H1 (cell line): ENCODE measurements around the gene FAM193A. TPM values are rescaled to one million over a fixed set of nuclear protein-coding genes. Genes with fewer than 3 reads are reported as not detected.

Source experiments
- CTCF ChIA-PET: fragments of 300-600 bp; sonication (Branson Sonifier 250); formaldehyde crosslinking; loops from one replicate; lab custom pipeline; 2021; ENCODE audit not compliant: partially characterized antibody; lab: Charles Lee
- POLR2A ChIA-PET: fragments of 300-600 bp; sonication (Branson Sonifier 250); formaldehyde crosslinking; loops from one replicate; lab custom pipeline; 2021; ENCODE audit warnings: inconsistent platforms; ENCODE audit not compliant: partially characterized antibody; lab: Charles Lee
- DNase-seq, 2 experiments: peaks; one replicate each; pipeline versions ENCODE4 v3.0.0 to v3.0.0-alpha.2; 2010 to 2022; ENCODE audit warnings: low spot score in 2 of 2, low read depth in 1 of 2, mixed read lengths in 1 of 2
- FAIRE-seq: peaks from 2 replicates; lab custom pipeline; 2011; peaks lifted over from hg19 to GRCh38; lab: Jason Lieb, UNC
- H2AFZ ChIP-seq: 2 replicates; pipeline ENCODE4 v1.8.1; 2012; ENCODE audit warnings: low read length, inconsistent platforms
- H2AK5ac ChIP-seq: 2 replicates; pipeline ENCODE4 v1.6.1; 2013; ENCODE audit warnings: low read depth, low read length
- H2BK120ac ChIP-seq: replicated peaks from 2 replicates; pipeline ENCODE3; 2013; ENCODE audit warnings: low read depth, low read length, inconsistent platforms
- H2BK12ac ChIP-seq: 2 replicates; pipeline ENCODE4 v1.6.1; 2013; ENCODE audit warnings: low read depth, low read length
- H2BK15ac ChIP-seq: 2 replicates; pipeline ENCODE4 v1.6.1; 2013; ENCODE audit warnings: low read length
- H2BK20ac ChIP-seq: 2 replicates; pipeline ENCODE4 v1.6.1; 2013; ENCODE audit warnings: low read length
- H2BK5ac ChIP-seq: 2 replicates; pipeline ENCODE4 v1.6.1; 2013; ENCODE audit warnings: low read depth, low read length
- H3K14ac ChIP-seq: 2 replicates; pipeline ENCODE4 v1.6.1; 2013; ENCODE audit warnings: inconsistent platforms; ENCODE audit not compliant: insufficient read length
- H3K18ac ChIP-seq: 2 replicates; pipeline ENCODE4 v1.6.1; 2013; ENCODE audit warnings: low read length; ENCODE audit errors: extremely low read depth
- H3K23ac ChIP-seq: 2 replicates; pipeline ENCODE4 v1.6.1; 2013; ENCODE audit warnings: inconsistent platforms; ENCODE audit not compliant: insufficient read length
- H3K23me2 ChIP-seq: 2 replicates; pipeline ENCODE4 v1.6.1; 2013; ENCODE audit warnings: low read depth, low read length
- H3K27ac ChIP-seq: 2 replicates; pipeline ENCODE4 v1.6.1; 2011; ENCODE audit warnings: low read depth, low read length, inconsistent platforms
- H3K27me3 ChIP-seq, 4 experiments: replicated peaks in 1 of 4; 1 replicate in 1 of 4; 2 replicates in 3 of 4; pipeline versions ENCODE4 v1.6.1 to v1.8.1; 2011 to 2013; ENCODE audit warnings: low read length in 3 of 4, mild to moderate bottlenecking in 3 of 4, inconsistent platforms in 2 of 4, mixed read lengths in 2 of 4, moderate library complexity in 1 of 4; ENCODE audit not compliant: control insufficient read depth in 3 of 4, insufficient read depth in 3 of 4; ENCODE audit errors: extremely low read depth in 1 of 4
- H3K36me3 ChIP-seq, 4 experiments: 2 replicates each; pipeline versions ENCODE4 v1.6.1 to v1.8.1; 2011 to 2013; ENCODE audit warnings: mild to moderate bottlenecking in 4 of 4, low read length in 3 of 4, moderate library complexity in 2 of 4, control low read depth in 1 of 4, inconsistent platforms in 1 of 4; ENCODE audit not compliant: insufficient read depth in 4 of 4, control insufficient read depth in 2 of 4
- H3K4ac ChIP-seq: replicated peaks from 2 replicates; pipeline ENCODE3; 2013; ENCODE audit warnings: low read length, low read depth, mixed read lengths, inconsistent platforms; ENCODE audit not compliant: insufficient read length
- H3K4me1 ChIP-seq, 4 experiments: replicated peaks in 1 of 4; 1 replicate in 1 of 4; 2 replicates in 3 of 4; pipeline versions ENCODE4 v1.6.1 to v1.8.1; 2011 to 2013; ENCODE audit warnings: low read length in 3 of 4, inconsistent platforms in 2 of 4, mixed read lengths in 1 of 4; ENCODE audit not compliant: insufficient read depth in 4 of 4, control insufficient read depth in 3 of 4
- H3K4me2 ChIP-seq, 2 experiments: 2 replicates each; pipeline versions ENCODE4 v1.6.1 to v1.8.1; 2011 to 2013; ENCODE audit warnings: low read depth in 2 of 2, low read length in 2 of 2, control low read depth in 1 of 2, inconsistent platforms in 1 of 2, mild to moderate bottlenecking in 1 of 2; ENCODE audit not compliant: insufficient read depth in 1 of 2
- H3K4me3 ChIP-seq, 4 experiments: fragments of 200-600, 300-600 bp in 1 of 4; sonication (generic), shearing (Covaris generic), sonication (Bioruptor Twin) in 1 of 4; 2 replicates each; pipeline versions ENCODE4 v1.5.1 to v1.8.1; 2011 to 2016; ENCODE audit warnings: low read length in 4 of 4, low read depth in 3 of 4, control low read depth in 2 of 4, inconsistent platforms in 2 of 4, mild to moderate bottlenecking in 2 of 4, mixed read lengths in 1 of 4, moderate library complexity in 1 of 4; ENCODE audit not compliant: insufficient read depth in 2 of 4; ENCODE audit errors: extremely low read depth in 1 of 4
- H3K56ac ChIP-seq: replicated peaks from 2 replicates; pipeline ENCODE3; 2013; ENCODE audit warnings: low read depth, mild to moderate bottlenecking, mixed read lengths, low read length, inconsistent platforms; ENCODE audit not compliant: insufficient read length
- H3K79me1 ChIP-seq: 2 replicates; pipeline ENCODE4 v1.6.1; 2013; ENCODE audit warnings: low read depth, low read length, control low read depth
- H3K79me2 ChIP-seq, 2 experiments: 2 replicates each; pipeline versions ENCODE4 v1.6.1 to v1.8.1; 2012 to 2013; ENCODE audit warnings: low read length in 2 of 2, mild to moderate bottlenecking in 2 of 2, inconsistent platforms in 1 of 2; ENCODE audit not compliant: insufficient read depth in 2 of 2, control insufficient read depth in 1 of 2
- H3K9ac ChIP-seq, 4 experiments: replicated peaks in 1 of 4; 1 replicate in 1 of 4; 2 replicates in 3 of 4; pipeline versions ENCODE4 v1.6.1 to v1.8.1; 2011 to 2013; ENCODE audit warnings: low read depth in 3 of 4, low read length in 3 of 4, control low read depth in 2 of 4, mild to moderate bottlenecking in 2 of 4, moderate library complexity in 2 of 4, inconsistent platforms in 1 of 4; ENCODE audit errors: extremely low read depth in 1 of 4
- H3K9me3 ChIP-seq, 2 experiments: 2 replicates each; pipeline versions ENCODE4 v1.6.1 to v1.8.1; 2012 to 2013; ENCODE audit warnings: mild to moderate bottlenecking in 2 of 2, moderate library complexity in 2 of 2, control low read depth in 1 of 2, inconsistent platforms in 1 of 2, low read depth in 1 of 2, low read length in 1 of 2, mixed read lengths in 1 of 2; ENCODE audit not compliant: insufficient read depth in 2 of 2
- H4K20me1 ChIP-seq, 2 experiments: replicated peaks in 1 of 2; 2 replicates each; pipeline versions ENCODE3 to v1.8.1; 2011 to 2013; ENCODE audit warnings: inconsistent platforms in 2 of 2, low read length in 2 of 2, mild to moderate bottlenecking in 1 of 2; ENCODE audit not compliant: insufficient read depth in 2 of 2, control insufficient read depth in 1 of 2
- H4K5ac ChIP-seq: 2 replicates; pipeline ENCODE4 v1.6.1; 2013; ENCODE audit warnings: low read length, low read depth, mixed read lengths, inconsistent platforms; ENCODE audit not compliant: insufficient read length
- H4K8ac ChIP-seq: 2 replicates; pipeline ENCODE4 v1.8.0; 2013; ENCODE audit warnings: mild to moderate bottlenecking, moderate library complexity, low read length, inconsistent platforms; ENCODE audit not compliant: insufficient read depth; ENCODE audit errors: extremely low read depth
- H4K91ac ChIP-seq: replicated peaks from 2 replicates; pipeline ENCODE3; 2013; ENCODE audit warnings: low read length, mixed read lengths, inconsistent platforms; ENCODE audit not compliant: insufficient read length
- CEBPB ChIP-seq: IDR thresholded peaks from 2 replicates; pipeline ENCODE4 v1.6.1; 2012; ENCODE audit warnings: low read depth, low read length
- PHF8 ChIP-seq: fragments of 200-600 bp; sonication (generic); conservative IDR thresholded peaks from 2 replicates; pipeline ENCODE4 v1.7.1; 2012; ENCODE audit warnings: low read depth, mild to moderate bottlenecking, inconsistent platforms, low read length, moderate library complexity
- RNF2 ChIP-seq: fragments of 200-900, 300-1000 bp; sonication (generic); IDR thresholded peaks from 2 replicates; pipeline ENCODE4 v1.7.1; 2016; ENCODE audit warnings: borderline replicate concordance, low read depth, mild to moderate bottlenecking, antibody characterized with exemption, low read length; ENCODE audit not compliant: poor library complexity, severe bottlenecking; ENCODE audit errors: missing control alignments
- WGBS, 2 experiments: shearing (Covaris generic) in 1 of 2; methylation state at CpG; one replicate each; pipeline versions ENCODE4 v1.1.6 to v1.1.7; 2013 to 2015; ENCODE audit warnings: low lambda C conversion rate in 2 of 2, mixed read lengths in 2 of 2, inconsistent platforms in 1 of 2, low coverage in 1 of 2, missing lambda C conversion rate in 1 of 2; ENCODE audit not compliant: insufficient replicate concordance in 2 of 2, insufficient coverage in 1 of 2, insufficient read length in 1 of 2; ENCODE audit errors: extremely low coverage in 1 of 2, missing lambda C conversion rate in 1 of 2; 5-methylcytosine and 5-hydroxymethylcytosine counted together
- polyA plus RNA-seq, 7 experiments: library from polyadenylated mRNA; depleted of rRNA in 3 of 7; stranded (reverse) in 5 of 7; unstranded in 2 of 7; fragments of >200 nt in 5 of 7; fragments of 200-250 nt in 2 of 7; gene quantifications; 1 replicate in 5 of 7; 2 replicates in 1 of 7; 4 replicates in 1 of 7; pipeline versions ENCODE4 v1.2.1 to v1.2.3, GENCODE V29; 2011 to 2013; ENCODE audit warnings: missing spikeins in 2 of 7, mixed read lengths in 2 of 7
- total RNA-seq: library from RNA; stranded (reverse); fragmentation: NEBNext Ultra II Directional; extraction: Animal tissue kit (Norgen Biotek cat#: 25700); gene quantifications from 2 replicates; pipeline ENCODE4 v1.2.1, GENCODE V29; 2021
- TF ChIP-seq, protein P1 (sequence below): IDR thresholded peaks from 2 replicates; pipeline ENCODE4 v1.6.1; 2011; ENCODE audit warnings: low read length, improper control_type of control experiment

The FAM193A gene
- total and polyA plus RNA-seq, 2 of the 8 experiments (the other 6 are each of a cell fraction or from before 2014, with no cell fraction given): 8.7 to 26.2 TPM

DNA sequence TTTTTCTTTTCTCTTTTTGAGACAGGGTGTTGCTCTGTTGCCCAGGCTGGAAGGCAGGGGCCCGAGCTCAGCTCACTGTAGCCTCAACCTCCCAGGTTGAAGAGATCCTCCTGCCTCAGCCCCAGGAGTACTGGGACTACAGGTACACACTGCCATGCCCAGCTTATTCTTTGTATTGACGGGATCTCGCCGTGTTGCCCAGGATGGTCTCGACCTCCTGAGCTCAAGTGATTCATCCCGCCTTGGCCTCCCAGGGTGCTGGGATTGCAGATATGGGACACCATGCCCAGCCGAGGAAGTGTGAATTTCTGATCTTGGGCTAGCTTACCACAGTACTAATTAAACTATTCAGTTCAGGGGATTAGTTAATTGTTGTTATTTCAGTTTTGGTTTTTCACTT lies 28.6 kb upstream of the FAM193A start:
- H2BK15ac ChIP-seq: no peak overlapping the region
- H3K79me2 ChIP-seq: peaks cover 2 to 20% of the 10 kb centered on the region in 2 experiments; a peak in 3 of 4 replicates
- ChIA-PET CTCF (interaction anchor here (0.6 to 1.5 kb wide), 5 partner anchors 8 to 810 kb away, joined by 3 to 7 read pairs (median 3); no protein-coding TSS in a partner anchor), POLR2A (interaction anchor here (0.6 to 1.9 kb wide), 4 partner anchors 9 to 276 kb away, joined by 3 to 6 read pairs (median 3); no protein-coding TSS in a partner anchor)
- no peak overlapping the region for H4K91ac ChIP-seq
- H3K23ac ChIP-seq: no peak overlapping the region
- H4K8ac ChIP-seq: no peak overlapping the region
- no peak overlapping the region for H2BK5ac ChIP-seq
- H3K27ac ChIP-seq: no peak overlapping the region
- no peaks in the 10 kb centered on the region for H3K27me3 ChIP-seq
- H3K4me1 ChIP-seq: no peaks in the 10 kb centered on the region
- H2BK20ac ChIP-seq: no peak overlapping the region
- DNase-seq (no peak), FAIRE-seq (no peak)
- H2BK120ac ChIP-seq: no peak overlapping the region
- no peak overlapping the region for H2BK12ac ChIP-seq
- no peaks in the 10 kb centered on the region; the same call in 1 of the 2 replicates for H3K23me2 ChIP-seq
- peaks cover 13 to 17% of the 10 kb centered on the region in 2 experiments for H4K20me1 ChIP-seq
- peaks cover 18% of the 10 kb centered on the region for H3K79me1 ChIP-seq
- H2AK5ac ChIP-seq: no peak overlapping the region
- no peak overlapping the region for H3K9ac ChIP-seq
- H3K56ac ChIP-seq: no peak overlapping the region
- TF ChIP-seq RNF2 (no peak), PHF8 (no peak), CEBPB (no peak)
- TF ChIP-seq, protein P1, sequence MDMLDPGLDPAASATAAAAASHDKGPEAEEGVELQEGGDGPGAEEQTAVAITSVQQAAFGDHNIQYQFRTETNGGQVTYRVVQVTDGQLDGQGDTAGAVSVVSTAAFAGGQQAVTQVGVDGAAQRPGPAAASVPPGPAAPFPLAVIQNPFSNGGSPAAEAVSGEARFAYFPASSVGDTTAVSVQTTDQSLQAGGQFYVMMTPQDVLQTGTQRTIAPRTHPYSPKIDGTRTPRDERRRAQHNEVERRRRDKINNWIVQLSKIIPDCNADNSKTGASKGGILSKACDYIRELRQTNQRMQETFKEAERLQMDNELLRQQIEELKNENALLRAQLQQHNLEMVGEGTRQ: no peak
- no peak overlapping the region for H4K5ac ChIP-seq
- H3K4ac ChIP-seq: no peak overlapping the region
- no peak overlapping the region for H3K4me3 ChIP-seq
- 100% methylated on average over 3 of the region's 7 CpGs; no CpG with 5 or more reads in 1 of the 2 experiments for WGBS, 2 experiments
- no peak overlapping the region for H3K14ac ChIP-seq
- no peak overlapping the region for H2AFZ ChIP-seq
- H3K36me3 ChIP-seq: peaks cover 16 to 71% (median 38%) of the 10 kb centered on the region in 4 experiments
- H3K9me3 ChIP-seq: no peaks in the 10 kb centered on the region
- H3K18ac ChIP-seq: no peak overlapping the region
- H3K4me2 ChIP-seq: no peak overlapping the region
